Upper lobe of left lung (tissue), 4 donors: ENCODE measurements around the gene MRC2.

ENCODE experiments used
- EP300 ChIP-seq, 4 donors: sonication (generic); formaldehyde crosslinking; IDR thresholded peaks; one replicate each; pipeline ENCODE4 v1.5.1; 2017; ENCODE audit warnings: antibody characterized with exemption in 4 of 4, control low read depth in 2 of 4
- TF ChIP-seq, protein P1 (sequence below), 6 experiments: fragments of 450-650 bp in 4 of 6; fragments of 200-600 bp in 2 of 6; sonication (generic) in 2 of 6; IDR thresholded peaks; one replicate each; pipeline ENCODE4 v1.5.1; 2016 to 2019; ENCODE audit warnings: antibody characterized with exemption in 6 of 6

DNA sequence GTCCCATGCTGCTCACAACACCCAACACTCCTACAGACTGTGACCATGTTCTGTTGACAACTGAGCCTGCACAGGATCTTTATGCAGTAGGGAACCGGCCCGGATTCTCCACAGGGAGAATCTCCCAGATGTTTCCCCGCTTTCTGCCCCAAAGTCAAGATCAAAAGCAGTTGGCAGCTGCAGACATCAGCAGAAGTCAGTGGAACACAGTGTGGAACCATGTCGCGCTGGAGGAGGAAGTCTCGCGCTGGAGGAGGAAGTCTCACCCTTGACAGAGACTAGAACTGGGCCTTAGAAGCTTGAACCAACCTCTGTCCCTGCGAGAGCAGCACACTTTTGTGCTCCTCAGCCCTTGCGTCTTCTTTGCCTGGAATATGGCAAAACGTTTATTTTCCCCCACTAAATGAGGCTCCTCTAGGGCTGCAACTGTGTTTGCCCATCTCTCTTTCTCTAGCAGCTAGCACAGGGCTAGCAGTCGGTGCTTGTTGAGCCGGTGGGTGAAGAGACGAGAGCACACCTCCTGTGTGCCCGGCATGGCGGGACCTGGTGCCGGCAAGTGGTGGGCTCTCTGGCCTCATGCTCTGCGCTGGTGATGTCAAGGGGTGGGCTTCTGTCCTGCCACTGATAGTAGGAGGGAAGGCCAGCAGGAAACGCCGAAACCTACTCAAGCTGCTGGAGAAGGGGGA, 2.1 kb upstream of the MRC2 start:
- TF ChIP-seq, protein P1, sequence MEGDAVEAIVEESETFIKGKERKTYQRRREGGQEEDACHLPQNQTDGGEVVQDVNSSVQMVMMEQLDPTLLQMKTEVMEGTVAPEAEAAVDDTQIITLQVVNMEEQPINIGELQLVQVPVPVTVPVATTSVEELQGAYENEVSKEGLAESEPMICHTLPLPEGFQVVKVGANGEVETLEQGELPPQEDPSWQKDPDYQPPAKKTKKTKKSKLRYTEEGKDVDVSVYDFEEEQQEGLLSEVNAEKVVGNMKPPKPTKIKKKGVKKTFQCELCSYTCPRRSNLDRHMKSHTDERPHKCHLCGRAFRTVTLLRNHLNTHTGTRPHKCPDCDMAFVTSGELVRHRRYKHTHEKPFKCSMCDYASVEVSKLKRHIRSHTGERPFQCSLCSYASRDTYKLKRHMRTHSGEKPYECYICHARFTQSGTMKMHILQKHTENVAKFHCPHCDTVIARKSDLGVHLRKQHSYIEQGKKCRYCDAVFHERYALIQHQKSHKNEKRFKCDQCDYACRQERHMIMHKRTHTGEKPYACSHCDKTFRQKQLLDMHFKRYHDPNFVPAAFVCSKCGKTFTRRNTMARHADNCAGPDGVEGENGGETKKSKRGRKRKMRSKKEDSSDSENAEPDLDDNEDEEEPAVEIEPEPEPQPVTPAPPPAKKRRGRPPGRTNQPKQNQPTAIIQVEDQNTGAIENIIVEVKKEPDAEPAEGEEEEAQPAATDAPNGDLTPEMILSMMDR (IDR thresholded peaks at IDR 0.05), result no peak
- TF ChIP-seq EP300 (IDR thresholded peaks at IDR 0.05), result no peak
